ENCODE data around the gene CDK4. TPM values are rescaled to one million over a fixed set of nuclear protein-coding genes. Genes with fewer than 3 reads are reported as not detected.

Gene CDK4
- total and polyA plus RNA-seq, 2 of the 13 experiments (the other 11 are each of a cell fraction or from before 2014, with no cell fraction given) = 191 to 209 TPM

- no peak for TF ChIP-seq NCOA2 (CRISPR knock-in tag; IDR thresholded peaks at IDR 0.05)
- TF ChIP-seq ARNT2 (CRISPR knock-in tag; IDR thresholded peaks at IDR 0.05; ENCODE audit: low read depth) = 0 out of 2 replicates have a peak, but pooled peaks have one; percentile 38
- peak; percentile 45; the same call in 1 of the 2 replicates for TF ChIP-seq PATZ1 (CRISPR knock-in tag; IDR thresholded peaks at IDR 0.05)
- no peak for TF ChIP-seq ZBTB33 (CRISPR knock-in tag; IDR thresholded peaks at IDR 0.05)
- TF ChIP-seq KDM2A (CRISPR knock-in tag; IDR thresholded peaks at IDR 0.05; ENCODE audit: borderline replicate concordance, low read depth) = peak; percentile 81
- TF ChIP-seq PHF8 (CRISPR knock-in tag; IDR thresholded peaks at IDR 0.05) = peak; percentile 63
- peak; percentile 56; the same call in 1 of the 2 replicates for TF ChIP-seq MTA1 (CRISPR knock-in tag; IDR thresholded peaks at IDR 0.05; ENCODE audit: borderline replicate concordance)
- TF ChIP-seq ZBTB10 (CRISPR knock-in tag; IDR thresholded peaks at IDR 0.05; ENCODE audit: borderline replicate concordance) = peak; percentile 51; the same call in 1 of the 2 replicates
- TF ChIP-seq ZNF17 (CRISPR knock-in tag; IDR thresholded peaks at IDR 0.05) = no peak
- no peak for TF ChIP-seq U2AF2 (IDR thresholded peaks at IDR 0.05; ENCODE audit: low read depth, low read length)
- TF ChIP-seq PRDM4 (CRISPR knock-in tag; IDR thresholded peaks at IDR 0.05; ENCODE audit: borderline replicate concordance) = no peak
- TF ChIP-seq ISL2 (CRISPR knock-in tag; IDR thresholded peaks at IDR 0.05) = peak; percentile 55; the same call in 1 of the 2 replicates
- peak; percentile 36; the same call in 1 of the 2 replicates for TF ChIP-seq ATF7-NPFF (CRISPR knock-in tag; IDR thresholded peaks at IDR 0.05; ENCODE audit: low read depth)
- TF ChIP-seq CTCF (CRISPR knock-in tag; IDR thresholded peaks at IDR 0.05) = peak; percentile 78
- no peak for TF ChIP-seq BRCA1 (CRISPR knock-in tag; IDR thresholded peaks at IDR 0.05)
- no peak for TF ChIP-seq CENPX (CRISPR knock-in tag; IDR thresholded peaks at IDR 0.05)
Observed at GRCh38 chr12:57765003-57765697, 13.0 kb upstream of the CDK4 start (continued).
